NCI-H2196 treated with DMSO at 0.1 percent for 48 hours (cell line): Measurements from ENCODE around the gene CHRND.

ENCODE experiments used
- DNase-seq: peaks from one replicate; lab custom pipeline; 2025; ENCODE audit not compliant: unreplicated experiment; lab: John Stamatoyannopoulos, UW

Gene CHRND

GRCh38 chr2:232487385-232488096, 38.4 kb upstream of the CHRND start, which contains the start of gene ECEL1:
Gene ECEL1, minus strand, starts transcription at chr2:232487834. Its CDS starts 1,181 bp downstream, at chr2:232486653.
- DNase-seq: no peak

GRCh38 chr2:232488097-232488711, 37.8 kb upstream of the CHRND start:
- DNase-seq: no peak

- DNase-seq: no peak
Observed at GRCh38 chr2:232488721-232489300, 37.1 kb upstream of the CHRND start.

GRCh38 chr2:232489516-232490220, 36.3 kb upstream of the CHRND start:
- no peak for DNase-seq

- no peak for DNase-seq
Observed at GRCh38 chr2:232490221-232491138, 35.5 kb upstream of the CHRND start.

- no peak for DNase-seq
Observed at GRCh38 chr2:232491139-232491780, 34.7 kb upstream of the CHRND start.

GRCh38 chr2:232492236-232492848, 33.6 kb upstream of the CHRND start:
- DNase-seq: no peak

- no peak for DNase-seq
Observed at GRCh38 chr2:232492963-232493700, 32.8 kb upstream of the CHRND start.

GRCh38 chr2:232493701-232494474, 32.1 kb upstream of the CHRND start:
- no peak for DNase-seq

GRCh38 chr2:232494542-232494941, 31.4 kb upstream of the CHRND start:
- no peak for DNase-seq

- DNase-seq: no peak
Observed at GRCh38 chr2:232495292-232495691, 30.7 kb upstream of the CHRND start.

GRCh38 chr2:232496501-232497270, 29.3 kb upstream of the CHRND start:
- DNase-seq: no peak

GRCh38 chr2:232497348-232497747, 28.6 kb upstream of the CHRND start:
- DNase-seq: no peak

- DNase-seq: no peak
Observed at GRCh38 chr2:232498452-232498851, 27.5 kb upstream of the CHRND start.

GRCh38 chr2:232501331-232501771, 24.6 kb upstream of the CHRND start:
- DNase-seq: no peak

GRCh38 chr2:232501794-232502390, 24.1 kb upstream of the CHRND start:
- no peak for DNase-seq

GRCh38 chr2:232502511-232502910, 23.4 kb upstream of the CHRND start:
- no peak for DNase-seq
